Kidney glomerular epithelial cell (primary cell): ENCODE data around the gene DAP.
"Not testable (repeated sequence)": the region's sequence is repeated elsewhere in the genome, so short reads cannot be mapped to it uniquely, and the experiment has no call there.

Experiments
- DNase-seq: peaks from one replicate; lab custom pipeline; 2025; lab: John Stamatoyannopoulos, UW

The DAP gene

DNA sequence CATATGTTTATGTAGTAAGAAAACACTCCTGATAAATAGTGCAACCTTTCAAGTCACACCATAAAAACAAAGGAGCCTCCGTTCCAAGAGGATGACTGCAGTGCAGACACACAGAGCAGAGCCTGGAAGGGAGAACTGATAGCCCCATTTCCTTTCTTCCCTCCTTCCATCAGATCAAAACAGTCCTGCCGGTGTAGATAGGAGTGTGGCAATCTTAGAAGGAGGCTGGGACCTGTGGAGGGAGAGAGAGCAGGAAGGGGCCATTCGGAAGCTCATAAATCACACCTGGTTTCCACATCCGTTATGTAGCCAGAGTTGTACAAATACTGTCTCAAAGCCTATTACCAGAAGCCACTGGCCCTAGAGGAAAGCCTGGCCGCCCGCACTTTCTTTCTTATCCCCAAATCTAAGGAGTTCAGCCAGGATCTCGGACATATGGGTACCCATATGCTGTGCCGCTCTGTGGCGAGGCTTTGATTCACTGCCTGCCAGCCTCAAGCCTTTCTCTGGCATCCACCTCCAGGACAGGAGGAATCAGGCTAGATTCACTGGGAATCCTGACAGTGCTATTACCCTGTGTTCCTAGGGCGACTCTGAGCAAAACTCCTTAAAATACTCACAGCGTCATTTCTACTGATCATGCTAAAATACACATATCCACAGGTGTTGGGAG is 26.9 kb downstream of the DAP start:
- peak; percentile 26 for DNase-seq

DNA sequence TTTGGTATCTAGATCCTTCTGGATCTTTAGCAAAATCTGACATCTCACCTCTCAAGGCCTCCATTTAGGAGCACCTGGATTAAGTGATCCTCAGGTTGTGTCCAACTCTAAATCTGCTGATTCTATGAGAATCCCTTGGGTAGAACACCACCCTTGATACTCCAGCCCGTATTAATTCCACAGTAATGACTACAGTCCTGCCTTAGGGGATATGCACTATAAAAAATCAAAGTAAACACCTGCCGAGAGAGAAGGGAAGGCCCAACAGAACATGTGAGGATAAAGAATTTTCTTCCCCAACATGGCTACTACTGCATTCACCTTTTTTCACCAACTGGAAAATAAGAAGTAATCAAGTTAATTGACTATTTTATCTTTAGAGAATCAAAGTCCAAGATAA is 27.6 kb downstream of the DAP start:
- no peak for DNase-seq

- no peak for DNase-seq
Observed at GRCh38 chr5:10731913-10732312, 29.1 kb downstream of the DAP start.

DNA sequence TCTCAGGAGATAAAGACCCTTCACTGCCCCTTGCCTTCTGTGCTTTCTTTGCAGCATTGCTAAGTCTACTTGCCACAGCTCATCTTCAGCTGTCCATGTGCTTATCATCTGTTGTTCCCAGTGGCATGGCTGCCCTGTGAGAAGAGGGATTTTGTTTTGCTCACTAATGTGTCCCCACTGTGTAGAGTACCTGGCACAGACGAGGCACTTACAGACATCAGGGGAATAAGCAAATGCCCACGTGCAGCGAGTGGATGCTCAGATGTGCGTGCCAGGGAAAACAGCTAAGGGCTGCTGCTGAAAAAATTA is 31.0 kb downstream of the DAP start:
- DNase-seq = no peak

GRCh38 chr5:10729320-10730042 is 31.6 kb downstream of the DAP start:
- no peak for DNase-seq

- DNase-seq = no peak
Observed at GRCh38 chr5:10728679-10729078, 32.4 kb downstream of the DAP start.

DNA sequence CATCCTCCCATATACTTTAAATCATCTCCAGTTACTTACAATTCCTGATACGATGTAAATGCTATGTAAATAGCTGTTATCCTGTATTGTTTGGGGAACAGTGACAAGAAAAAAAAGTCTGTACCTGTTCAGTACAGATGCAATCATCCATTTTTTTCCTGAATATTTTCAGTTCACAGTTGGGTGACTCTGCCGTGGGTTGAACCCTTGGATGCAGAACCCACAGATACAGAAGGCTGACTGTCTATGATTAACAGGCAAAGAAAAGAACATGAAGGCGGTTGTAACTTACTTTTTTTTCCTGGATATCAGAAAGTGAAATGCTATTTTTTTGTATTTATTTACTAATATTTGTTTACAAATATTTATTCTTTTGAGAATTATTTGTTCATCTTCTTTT is 33.2 kb downstream of the DAP start:
- DNase-seq = peak; percentile 54

- no peak for DNase-seq
Observed at GRCh38 chr5:10726913-10727517, 34.0 kb downstream of the DAP start.

- DNase-seq = no peak
Observed at GRCh38 chr5:10726179-10726912, 34.7 kb downstream of the DAP start.

DNA sequence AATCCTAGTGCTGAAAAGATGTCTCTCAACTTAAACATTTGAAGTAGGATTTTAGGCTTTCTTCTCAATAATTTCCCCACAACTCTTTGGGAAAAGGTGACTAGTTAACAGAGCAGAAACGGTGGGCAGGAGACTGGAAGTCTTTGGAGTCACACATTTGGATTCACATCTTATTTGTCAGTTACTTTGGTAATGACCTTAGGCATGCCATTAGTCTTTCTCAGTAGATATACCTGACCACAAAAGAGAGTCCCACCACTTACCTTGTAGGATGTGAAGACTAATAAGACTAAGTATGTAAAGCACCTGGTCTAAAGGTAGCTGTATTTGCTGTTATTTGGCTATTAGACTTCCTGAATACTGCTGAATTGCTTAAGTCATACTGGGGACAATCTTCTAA is 35.4 kb downstream of the DAP start:
- no peak for DNase-seq

DNA sequence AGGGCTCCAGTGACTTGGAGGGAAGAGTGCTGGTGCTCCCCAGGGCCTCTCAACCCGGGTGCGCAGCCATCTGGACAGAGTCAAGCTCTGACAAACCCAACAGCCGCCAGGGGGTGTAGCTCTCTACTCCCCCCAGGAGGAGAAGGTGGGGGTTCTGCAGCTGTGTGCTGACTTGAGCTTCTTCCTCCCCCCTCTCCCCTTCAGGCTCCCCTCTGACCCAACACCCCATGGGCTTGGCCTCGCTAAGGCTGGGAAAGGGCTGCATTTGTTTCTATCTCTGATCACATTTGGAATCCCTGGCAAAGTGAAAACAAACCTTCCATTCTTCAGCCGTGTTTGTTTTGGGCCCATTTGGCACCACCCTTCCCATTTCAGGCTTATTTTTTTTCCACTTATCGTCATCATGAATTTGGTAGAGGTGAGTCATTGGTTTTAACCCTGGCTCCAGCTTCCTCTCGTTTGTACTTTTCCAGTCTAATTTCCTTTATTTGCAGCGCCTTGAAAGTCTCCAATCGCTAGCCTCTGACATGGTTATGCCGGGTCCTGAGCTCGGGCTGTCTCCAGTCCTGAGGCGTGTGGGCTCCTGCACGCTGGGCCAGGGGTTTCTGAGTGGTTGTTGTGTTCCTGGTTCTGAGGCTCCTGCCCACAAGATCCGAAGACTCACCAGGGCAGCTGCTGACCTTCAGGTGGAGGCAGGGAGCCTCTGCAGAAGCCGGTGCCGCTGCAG is 36.1 kb downstream of the DAP start:
- peak; percentile 56 for DNase-seq

- no peak for DNase-seq
Observed at GRCh38 chr5:10723514-10723913, 37.5 kb downstream of the DAP start.

DNA sequence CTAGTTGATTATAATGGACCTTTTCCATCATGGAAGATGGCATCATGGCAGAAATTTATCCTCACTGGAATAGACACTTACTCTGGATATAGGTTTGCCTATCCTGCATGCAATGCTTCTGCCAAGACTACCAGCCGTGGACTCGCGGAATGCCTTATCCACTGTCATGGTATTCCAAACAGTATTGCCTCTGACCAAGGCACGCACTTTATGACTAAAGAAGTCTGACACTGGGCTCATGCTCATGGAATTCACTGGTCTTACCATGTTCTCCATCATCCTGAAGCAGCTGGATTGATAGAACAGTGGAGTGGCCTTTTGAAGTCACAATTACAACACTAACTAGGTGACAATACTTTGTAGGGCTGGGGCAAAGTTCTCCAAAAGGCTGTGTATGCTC is 40.3 kb downstream of the DAP start:
- DNase-seq = not testable (repeated sequence)

GRCh38 chr5:10719965-10720364 is 41.1 kb downstream of the DAP start:
- peak; percentile 56 for DNase-seq

- not testable (repeated sequence) for DNase-seq
Observed at GRCh38 chr5:10718617-10719016, 42.4 kb downstream of the DAP start.

DNA sequence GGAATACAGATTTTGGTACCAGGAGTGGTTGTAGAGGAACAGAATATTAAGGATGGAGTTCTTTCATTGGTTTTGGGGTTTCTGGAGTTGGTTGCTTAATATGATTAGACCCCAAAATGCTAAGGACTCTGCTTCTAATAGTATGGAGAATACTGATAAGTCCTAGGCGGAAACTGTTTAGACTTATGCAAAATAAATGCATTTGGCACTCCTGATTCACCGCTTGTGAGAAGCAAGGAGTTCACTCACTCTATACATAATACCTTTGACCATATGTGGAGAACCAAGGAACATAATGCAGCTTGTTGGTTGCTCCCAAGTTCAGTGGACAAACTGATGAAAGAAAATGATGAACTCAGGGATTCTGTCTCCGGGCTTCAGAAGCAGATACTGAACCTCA is 44.2 kb downstream of the DAP start:
- DNase-seq = not testable (repeated sequence)

GRCh38 chr5:10715605-10716290 is 45.3 kb downstream of the DAP start:
- no peak for DNase-seq

DNA sequence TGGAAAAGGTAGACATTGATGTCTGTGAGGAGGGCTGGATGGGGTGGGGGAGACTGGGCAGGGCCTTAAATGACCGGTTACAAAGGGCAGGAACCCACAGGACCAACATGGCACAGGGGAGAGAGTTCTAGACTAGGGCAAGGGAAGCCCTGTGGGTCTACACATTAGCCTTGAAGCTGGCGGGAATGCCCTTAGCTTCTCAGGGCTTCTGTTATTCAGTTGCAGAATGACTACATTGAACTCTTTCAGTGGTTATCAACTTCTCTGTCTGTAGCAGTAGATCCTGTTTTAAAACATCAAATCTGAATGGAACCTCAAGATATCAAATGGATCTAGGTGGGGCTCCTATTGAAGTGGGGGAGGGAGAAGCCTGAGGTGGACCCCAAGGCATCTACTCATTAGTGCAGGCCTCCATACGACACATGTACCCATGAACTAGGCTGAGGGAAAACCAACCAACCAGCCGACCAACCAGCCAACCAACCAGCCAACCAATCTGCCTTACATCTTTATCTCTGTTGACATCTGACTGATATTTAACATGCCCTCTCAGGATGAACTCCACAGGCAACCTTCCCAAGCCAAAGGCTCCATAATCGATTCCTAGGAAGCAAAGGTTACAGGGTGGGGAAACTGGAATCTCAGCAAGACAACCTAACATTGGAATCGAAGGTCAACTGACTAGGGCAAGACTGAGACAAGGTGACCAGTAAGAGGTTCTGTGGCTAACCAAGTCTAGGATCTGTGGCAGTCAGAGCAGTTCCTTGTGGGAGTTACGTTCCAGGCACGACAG is 48.3 kb downstream of the DAP start:
- no peak for DNase-seq

DNA sequence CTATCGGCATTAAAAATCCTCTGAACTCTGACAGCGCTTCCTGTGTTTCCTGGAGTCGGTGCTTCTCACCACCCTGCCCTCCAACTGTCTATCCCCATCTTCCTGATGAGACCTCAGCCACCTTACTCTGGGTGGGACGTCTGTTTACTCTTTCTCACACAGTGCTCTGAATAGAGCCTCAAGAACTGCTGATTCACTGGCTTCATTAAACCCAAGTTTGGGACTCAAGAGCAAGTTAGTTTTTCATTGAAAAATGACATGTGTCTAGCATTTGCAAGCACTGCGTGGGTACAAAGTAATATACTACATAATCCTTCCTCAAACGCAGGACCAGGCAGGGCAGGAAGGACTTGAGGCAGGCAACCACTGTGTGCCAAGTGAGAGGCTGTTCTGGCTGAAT is 49.5 kb downstream of the DAP start:
- DNase-seq = no peak

DNA sequence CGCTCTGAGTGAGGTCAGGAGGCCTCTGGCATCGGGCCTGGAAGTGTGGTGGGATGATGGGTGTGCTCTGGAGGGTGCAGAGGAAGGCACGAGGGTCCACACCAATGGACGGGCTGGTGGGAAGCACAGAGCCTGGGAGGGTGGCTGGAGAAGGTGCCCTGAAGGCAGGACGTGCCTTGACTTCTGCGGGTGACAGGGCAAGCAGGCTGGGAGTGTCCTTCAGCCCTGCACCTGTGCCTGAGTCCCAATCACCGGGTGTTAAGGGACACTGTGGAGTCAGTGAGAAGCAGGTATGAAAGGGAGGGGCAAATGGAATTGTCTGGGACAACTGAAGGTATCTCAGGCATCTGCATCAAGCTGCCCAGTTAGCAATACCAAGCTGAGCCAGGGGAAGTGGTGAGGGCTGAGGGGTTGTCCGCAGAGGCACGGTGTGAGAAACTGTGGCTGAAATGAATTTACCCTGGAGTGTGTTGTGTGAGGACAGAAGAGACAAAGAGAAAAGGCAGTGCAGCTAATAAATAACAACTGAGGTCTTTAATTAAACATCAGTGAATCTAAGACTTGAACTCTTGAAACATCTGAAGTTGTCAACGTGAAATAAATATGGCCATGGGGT is 50.4 kb downstream of the DAP start:
- no peak for DNase-seq
